Tibial nerve (tissue), 3 donors: ENCODE data around the gene LAP3.
"Not testable (repeated sequence)": the region's sequence is repeated elsewhere in the genome, so short reads cannot be mapped to it uniquely, and the experiment has no call there.

Experiments used
- CTCF ChIP-seq, 5 experiments: fragments of 200-600 bp in 3 of 5; fragments of 450-650 bp in 2 of 5; sonication (generic) in 3 of 5; IDR thresholded peaks; one replicate each; pipeline ENCODE4 v1.5.1; 2016 to 2019; ENCODE audit warnings: antibody characterized with exemption in 5 of 5, mild to moderate bottlenecking in 3 of 5, moderate library complexity in 2 of 5
- POLR2A ChIP-seq, 2 donors: fragments of 450-650 bp; IDR thresholded peaks; one replicate each; pipeline ENCODE4 v1.6.1; 2017; ENCODE audit warnings: antibody characterized with exemption in 2 of 2, mild to moderate bottlenecking in 2 of 2, moderate library complexity in 2 of 2

GRCh38 chr4:17575177-17575576, 1.8 kb upstream of the LAP3 start:
- not testable (repeated sequence) for TF ChIP-seq CTCF, POLR2A (IDR thresholded peaks at IDR 0.05)
